Sigmoid colon (tissue), 4 donors: Measurements from ENCODE around the gene DDX18.

Experiments used
- CTCF ChIP-seq, 4 experiments: fragments of 450-650 bp in 3 of 4; fragments of 200-600 bp in 1 of 4; IDR thresholded peaks; one replicate each; pipeline ENCODE4 v1.5.1; 2016 to 2019; ENCODE audit warnings: antibody characterized with exemption in 4 of 4, mild to moderate bottlenecking in 3 of 4, moderate library complexity in 2 of 4
- EP300 ChIP-seq, 4 donors: sonication (generic); formaldehyde crosslinking; IDR thresholded peaks; one replicate each; pipeline ENCODE4 v1.6.1; 2017; ENCODE audit warnings: antibody characterized with exemption in 4 of 4
- POLR2A ChIP-seq, 2 donors: fragments of 450-650 bp; IDR thresholded peaks; one replicate each; pipeline ENCODE4 v1.6.1; 2016; ENCODE audit warnings: antibody characterized with exemption in 2 of 2, mild to moderate bottlenecking in 2 of 2, moderate library complexity in 2 of 2
- POLR2AphosphoS5 ChIP-seq, 4 donors: sonication (generic); formaldehyde crosslinking; IDR thresholded peaks; one replicate each; pipeline ENCODE4 v1.6.1; 2017; ENCODE audit warnings: antibody characterized with exemption in 4 of 4

GRCh38 chr2:117832905-117833613 lies 18.6 kb downstream of the DDX18 start:
- TF ChIP-seq CTCF (IDR thresholded peaks at IDR 0.05) (no peak), POLR2AphosphoS5 (IDR thresholded peaks at IDR 0.05) (no peak), EP300 (IDR thresholded peaks at IDR 0.05) (no peak), POLR2A (IDR thresholded peaks at IDR 0.05) (no peak)
